HFF-Myc (cell line): ENCODE data around the gene RERG.

Source experiments
- DNase-seq: peaks from one replicate; pipeline ENCODE4 v3.0.0-alpha.2; 2011; ENCODE audit warnings: low read depth; ENCODE audit errors: extremely low read depth
- H3K4me3 ChIP-seq: replicated peaks from 2 replicates; pipeline ENCODE4 v1.5.1; 2011; ENCODE audit warnings: low read depth, mild to moderate bottlenecking, control low read depth, low read length
- CTCF ChIP-seq: IDR thresholded peaks from 2 replicates; pipeline ENCODE4 v1.5.1; 2012; ENCODE audit warnings: mild to moderate bottlenecking, low read depth, low read length, control low read depth; ENCODE audit errors: missing control alignments

RERG gene

GRCh38 chr12:15183821-15184220 lies 37.4 kb downstream of the RERG start:
- H3K4me3 ChIP-seq = no peak overlapping the region
- DNase-seq = no peak
- TF ChIP-seq CTCF = no peak

GRCh38 chr12:15181017-15181683 lies 40.1 kb downstream of the RERG start:
- no peak overlapping the region for H3K4me3 ChIP-seq
- TF ChIP-seq CTCF = no peak
- DNase-seq = no peak

- no peak for TF ChIP-seq CTCF
- no peak for DNase-seq
- H3K4me3 ChIP-seq = no peak overlapping the region
These were observed 40.9 kb downstream of the RERG start for GRCh38 chr12:15180325-15180724.

GRCh38 chr12:15179672-15180071 lies 41.5 kb downstream of the RERG start:
- no peak for DNase-seq
- no peak overlapping the region for H3K4me3 ChIP-seq
- TF ChIP-seq CTCF = no peak

- TF ChIP-seq CTCF = no peak
- no peak for DNase-seq
- H3K4me3 ChIP-seq = no peak overlapping the region
These were observed 48.1 kb downstream of the RERG start for GRCh38 chr12:15173142-15173541.

- DNase-seq = no peak
- H3K4me3 ChIP-seq = no peak overlapping the region
- TF ChIP-seq CTCF = no peak
These were observed 49.0 kb downstream of the RERG start for GRCh38 chr12:15172060-15172822.
